H9 (cell line): Measurements from ENCODE around the gene ICOSLG. TPM values are rescaled to one million over a fixed set of nuclear protein-coding genes. Genes with fewer than 3 reads are reported as not detected.
"Not testable (repeated sequence)": the region's sequence is repeated elsewhere in the genome, so short reads cannot be mapped to it uniquely, and the experiment has no call there.

Experiments
- DNase-seq: peaks from one replicate; pipeline ENCODE4 v3.0.0-alpha.2; 2017
- H2AFZ ChIP-seq: one replicate; pipeline ENCODE4 v1.6.1; 2013; ENCODE audit warnings: mild to moderate bottlenecking, low read length, control low read depth, moderate library complexity
- H2AK5ac ChIP-seq: 2 replicates; pipeline ENCODE4 v1.6.1; 2013; ENCODE audit warnings: low read length, control low read depth, mixed read lengths; ENCODE audit not compliant: insufficient read length
- H2BK120ac ChIP-seq: one replicate; pipeline ENCODE4 v1.6.1; 2013; ENCODE audit warnings: low read depth, mild to moderate bottlenecking, low read length, control low read depth, inconsistent platforms; ENCODE audit not compliant: poor library complexity, severe bottlenecking
- H2BK12ac ChIP-seq: 2 replicates; pipeline ENCODE4 v1.6.1; 2013; ENCODE audit warnings: low read length, control low read depth, mixed read lengths, low read depth; ENCODE audit not compliant: insufficient read length
- H2BK15ac ChIP-seq: 2 replicates; pipeline ENCODE4 v1.6.1; 2013; ENCODE audit warnings: low read depth, low read length, control low read depth
- H2BK20ac ChIP-seq: one replicate; pipeline ENCODE4 v1.6.1; 2013; ENCODE audit warnings: low read depth, mild to moderate bottlenecking, low read length, control low read depth, inconsistent platforms; ENCODE audit not compliant: poor library complexity, severe bottlenecking
- H2BK5ac ChIP-seq: 2 replicates; pipeline ENCODE4 v1.6.1; 2013; ENCODE audit warnings: low read length, control low read depth, mixed read lengths; ENCODE audit not compliant: insufficient read length
- H3K14ac ChIP-seq: 2 replicates; pipeline ENCODE4 v1.6.1; 2013; ENCODE audit warnings: low read length, control low read depth; ENCODE audit not compliant: insufficient read depth
- H3K18ac ChIP-seq: 2 replicates; pipeline ENCODE4 v1.6.1; 2013; ENCODE audit warnings: low read depth, mild to moderate bottlenecking, mixed read lengths, low read length, control low read depth; ENCODE audit not compliant: insufficient read length
- H3K23ac ChIP-seq: 2 replicates; pipeline ENCODE4 v1.6.1; 2013; ENCODE audit warnings: low read length, control low read depth, mixed read lengths, low read depth; ENCODE audit not compliant: insufficient read length
- H3K23me2 ChIP-seq: 2 replicates; pipeline ENCODE4 v1.6.1; 2013; ENCODE audit warnings: low read depth, mild to moderate bottlenecking, mixed read lengths, low read length, control low read depth; ENCODE audit not compliant: insufficient read length, poor library complexity, severe bottlenecking
- H3K27ac ChIP-seq: 2 replicates; pipeline ENCODE4 v1.5.1; 2013; ENCODE audit warnings: low read length, control low read depth, mixed read lengths, low read depth; ENCODE audit not compliant: insufficient read length
- H3K27me3 ChIP-seq: 2 replicates; pipeline ENCODE4 v1.6.1; 2013; ENCODE audit warnings: low read length, control low read depth, inconsistent platforms; ENCODE audit not compliant: insufficient read depth
- H3K4ac ChIP-seq: 2 replicates; pipeline ENCODE4 v1.6.1; 2013; ENCODE audit warnings: low read depth, mild to moderate bottlenecking, control low read depth, inconsistent platforms, low read length, moderate library complexity
- H3K4me1 ChIP-seq: 2 replicates; pipeline ENCODE4 v1.6.1; 2013; ENCODE audit warnings: low read length, control low read depth, inconsistent platforms; ENCODE audit not compliant: insufficient read depth
- H3K4me2 ChIP-seq: 2 replicates; pipeline ENCODE4 v1.6.1; 2013; ENCODE audit warnings: low read length, control low read depth, mixed read lengths; ENCODE audit not compliant: insufficient read length, insufficient read depth
- H3K56ac ChIP-seq: 2 replicates; pipeline ENCODE4 v1.6.1; 2013; ENCODE audit warnings: low read depth, mild to moderate bottlenecking, mixed read lengths, low read length, control low read depth; ENCODE audit not compliant: insufficient read length
- H3K79me1 ChIP-seq: 2 replicates; pipeline ENCODE4 v1.6.1; 2013; ENCODE audit warnings: low read depth, mild to moderate bottlenecking, moderate library complexity, low read length, control low read depth, inconsistent platforms; ENCODE audit not compliant: insufficient read depth, poor library complexity, severe bottlenecking
- H3K79me2 ChIP-seq: 2 replicates; pipeline ENCODE4 v1.6.1; 2013; ENCODE audit warnings: low read length, control low read depth, inconsistent platforms; ENCODE audit not compliant: insufficient read depth
- H3K9ac ChIP-seq: 2 replicates; pipeline ENCODE4 v1.6.1; 2013; ENCODE audit warnings: low read length, control low read depth, mixed read lengths; ENCODE audit not compliant: insufficient read length; ENCODE audit errors: extremely low read depth
- H3K9me3 ChIP-seq: one replicate; pipeline ENCODE4 v1.6.1; 2013; ENCODE audit warnings: low read depth, low read length, inconsistent platforms; ENCODE audit not compliant: control insufficient read depth
- H3T11ph ChIP-seq: one replicate; pipeline ENCODE4 v1.6.1; 2013; ENCODE audit warnings: mild to moderate bottlenecking, low read length, control low read depth, inconsistent platforms
- H4K20me1 ChIP-seq: one replicate; pipeline ENCODE4 v1.6.1; 2013; ENCODE audit not compliant: control insufficient read depth, insufficient read length, insufficient read depth
- H4K5ac ChIP-seq: 2 replicates; pipeline ENCODE4 v1.6.1; 2013; ENCODE audit warnings: low read depth, mild to moderate bottlenecking, mixed read lengths, low read length, control low read depth; ENCODE audit not compliant: insufficient read length
- H4K8ac ChIP-seq: replicated peaks from 2 replicates; pipeline ENCODE4 v1.6.1; 2013; ENCODE audit warnings: low read length, control low read depth, mixed read lengths, low read depth; ENCODE audit not compliant: insufficient read length
- H4K91ac ChIP-seq: 2 replicates; pipeline ENCODE4 v1.6.1; 2013; ENCODE audit warnings: low read depth, mild to moderate bottlenecking, moderate library complexity, mixed read lengths, low read length, control low read depth; ENCODE audit not compliant: insufficient read length
- H3K27ac Mint-ChIP-seq, 3 experiments: 2 replicates in 2 of 3; 3 replicates in 1 of 3; pipeline ENCODE4 v1.8.0; 2020 to 2021; ENCODE audit warnings: mixed read lengths in 3 of 3, mild to moderate bottlenecking in 1 of 3, moderate library complexity in 1 of 3
- H3K27me3 Mint-ChIP-seq: 2 replicates; pipeline ENCODE4 v1.8.0; 2021; ENCODE audit warnings: low read depth, mild to moderate bottlenecking, moderate library complexity, mixed read lengths
- H3K36me3 Mint-ChIP-seq, 3 experiments: 2 replicates in 2 of 3; 3 replicates in 1 of 3; pipeline ENCODE4 v1.8.0; 2020 to 2021; ENCODE audit warnings: low read depth in 3 of 3, mixed read lengths in 3 of 3; ENCODE audit not compliant: insufficient read depth in 1 of 3
- H3K4me1 Mint-ChIP-seq, 2 experiments: 2 replicates each; pipeline ENCODE4 v1.8.0; 2020; ENCODE audit warnings: mixed read lengths in 2 of 2
- H3K4me3 Mint-ChIP-seq, 2 experiments: 2 replicates in 1 of 2; 3 replicates in 1 of 2; pipeline ENCODE4 v1.8.0; 2020 to 2021; ENCODE audit warnings: mild to moderate bottlenecking in 2 of 2, mixed read lengths in 2 of 2, moderate library complexity in 1 of 2
- H3K9me3 Mint-ChIP-seq, 2 experiments: 2 replicates in 1 of 2; 3 replicates in 1 of 2; pipeline ENCODE4 v1.8.0; 2020; ENCODE audit warnings: mild to moderate bottlenecking in 2 of 2, mixed read lengths in 2 of 2, moderate library complexity in 1 of 2
- WGBS: extraction: QIAGEN DNeasy Blood & Tissue Kit; methylation state at CpG from one replicate; pipeline ENCODE4 v1.1.7; 2013; ENCODE audit warnings: missing lambda C conversion rate, low lambda C conversion rate, mixed read lengths; ENCODE audit not compliant: insufficient read length; ENCODE audit errors: extremely low coverage; 5-methylcytosine and 5-hydroxymethylcytosine counted together
- total RNA-seq: library from RNA; stranded (reverse); gene quantifications from 2 replicates; pipeline ENCODE4 v1.2.1, GENCODE V29; 2021

Gene ICOSLG
- total RNA-seq, 1 experiment from 2014 or later = 6.8 TPM

GRCh38 chr21:44176127-44176526, 64.6 kb downstream of the ICOSLG start:
- H3T11ph ChIP-seq, H3K36me3 Mint-ChIP-seq, H2BK5ac ChIP-seq, H3K27me3 ChIP-seq, H3K79me1 ChIP-seq, H2BK15ac ChIP-seq, H2BK12ac ChIP-seq, H3K79me2 ChIP-seq, H3K18ac ChIP-seq, H3K4me2 ChIP-seq, H4K91ac ChIP-seq, H3K14ac ChIP-seq, H3K4me1 ChIP-seq, H3K56ac ChIP-seq, H3K27ac ChIP-seq, H2BK20ac ChIP-seq, H3K4me3 Mint-ChIP-seq, H2AFZ ChIP-seq, H3K23ac ChIP-seq, H3K27ac Mint-ChIP-seq, H4K5ac ChIP-seq, H4K20me1 ChIP-seq, H3K9ac ChIP-seq, H2BK120ac ChIP-seq, H3K27me3 Mint-ChIP-seq, H3K9me3 Mint-ChIP-seq, H3K4ac ChIP-seq, H3K9me3 ChIP-seq, H2AK5ac ChIP-seq, H3K4me1 Mint-ChIP-seq, H4K8ac ChIP-seq, DNase-seq, H3K23me2 ChIP-seq: not testable (repeated sequence)
- no CpG with 5 or more reads among the region's 14 CpGs for WGBS

GRCh38 chr21:44175189-44175588, 65.6 kb downstream of the ICOSLG start:
- not testable (repeated sequence) for H4K8ac ChIP-seq, H3K18ac ChIP-seq, H4K5ac ChIP-seq, H3K14ac ChIP-seq, H3K9ac ChIP-seq, H3K79me2 ChIP-seq, H2BK120ac ChIP-seq, H3K4ac ChIP-seq, H4K20me1 ChIP-seq, H3K27me3 ChIP-seq, H2AFZ ChIP-seq, H2BK15ac ChIP-seq, H3K27ac Mint-ChIP-seq, H3K4me1 Mint-ChIP-seq, H3K4me3 Mint-ChIP-seq, H3K36me3 Mint-ChIP-seq, H3T11ph ChIP-seq, H3K4me2 ChIP-seq, DNase-seq, H2AK5ac ChIP-seq, H2BK12ac ChIP-seq, H4K91ac ChIP-seq, H3K79me1 ChIP-seq, H3K9me3 Mint-ChIP-seq, H3K23ac ChIP-seq, H3K27ac ChIP-seq, H2BK20ac ChIP-seq, H2BK5ac ChIP-seq, H3K56ac ChIP-seq, H3K9me3 ChIP-seq, H3K23me2 ChIP-seq, H3K4me1 ChIP-seq, H3K27me3 Mint-ChIP-seq
- no CpG with 5 or more reads among the region's 17 CpGs for WGBS

Other genes with a start within 250 kb of the ICOSLG start
- gene TRAPPC10, start 228.6 kb downstream of the ICOSLG start, total RNA-seq = 27.9 and 32.9 TPM in 2 replicates
- 6.0 and 6.3 TPM in 2 replicates for gene PWP2, start 133.5 kb downstream of the ICOSLG start, total RNA-seq
- 13.2 and 14.1 TPM in 2 replicates for gene GATD3, start 107.3 kb downstream of the ICOSLG start, total RNA-seq
- 0.70 and 0.77 TPM in 2 replicates for gene DNMT3L, start 21.0 kb upstream of the ICOSLG start, total RNA-seq
- gene AIRE, start 44.9 kb upstream of the ICOSLG start, total RNA-seq = 0.17 and 0.39 TPM in 2 replicates
- gene PFKL, start 59.1 kb upstream of the ICOSLG start, total RNA-seq = 105 and 107 TPM in 2 replicates
- 16.9 and 17.0 TPM in 2 replicates for gene CFAP410, start 98.4 kb upstream of the ICOSLG start, total RNA-seq
- 0.11 and 0.68 TPM in 2 replicates for gene TRPM2, start 112.7 kb upstream of the ICOSLG start, total RNA-seq
- gene LRRC3, start 214.6 kb upstream of the ICOSLG start, total RNA-seq = 2.6 and 3.1 TPM in 2 replicates